Activated CD8-positive, alpha-beta memory T cell treated with anti-CD3 and anti-CD28 coated beads, Interleukin-2, amount 50 U/mL, for 24 hours (primary cell): ENCODE measurements around the gene AFF3.
"Not testable (repeated sequence)": the region's sequence is repeated elsewhere in the genome, so short reads cannot be mapped to it uniquely, and the experiment has no call there.

Experiments
- DNase-seq: peaks from one replicate; pipeline ENCODE4 v3.0.0-alpha.2; 2020; ENCODE audit errors: extremely low read depth

AFF3 gene

GRCh38 chr2:99971326-99971900 is 171.0 kb downstream of the AFF3 start:
- no peak for DNase-seq

GRCh38 chr2:99970292-99970868 is 172.0 kb downstream of the AFF3 start:
- DNase-seq: no peak

- DNase-seq: no peak
Measured at GRCh38 chr2:99961196-99961913, 181.0 kb downstream of the AFF3 start.

- no peak for DNase-seq
Measured at GRCh38 chr2:99960790-99961189, 181.6 kb downstream of the AFF3 start.

- DNase-seq: no peak
Measured at GRCh38 chr2:99960291-99960690, 182.1 kb downstream of the AFF3 start.

- DNase-seq: no peak
Measured at GRCh38 chr2:99959261-99960014, 183.0 kb downstream of the AFF3 start.

GRCh38 chr2:99957332-99958133 is 184.9 kb downstream of the AFF3 start:
- DNase-seq: no peak

GRCh38 chr2:99956232-99957030 is 186.0 kb downstream of the AFF3 start:
- no peak for DNase-seq

- no peak for DNase-seq
Measured at GRCh38 chr2:99953750-99954149, 188.6 kb downstream of the AFF3 start.

GRCh38 chr2:99949963-99950362 is 192.4 kb downstream of the AFF3 start:
- DNase-seq: no peak

- DNase-seq: no peak
Measured at GRCh38 chr2:99949530-99949929, 192.9 kb downstream of the AFF3 start.

- DNase-seq: no peak
Measured at GRCh38 chr2:99948010-99948409, 194.4 kb downstream of the AFF3 start.

- DNase-seq: not testable (repeated sequence)
Measured at GRCh38 chr2:99947366-99947765, 195.0 kb downstream of the AFF3 start.

- no peak for DNase-seq
Measured at GRCh38 chr2:99944019-99944418, 198.4 kb downstream of the AFF3 start.

- no peak for DNase-seq
Measured at GRCh38 chr2:99942561-99943347, 199.6 kb downstream of the AFF3 start.

- DNase-seq: no peak
Measured at GRCh38 chr2:99940963-99941362, 201.4 kb downstream of the AFF3 start.

GRCh38 chr2:99939135-99939534 is 203.3 kb downstream of the AFF3 start:
- no peak for DNase-seq

GRCh38 chr2:99938250-99938649 is 204.1 kb downstream of the AFF3 start:
- DNase-seq: no peak

- DNase-seq: no peak
Measured at GRCh38 chr2:99936065-99936464, 206.3 kb downstream of the AFF3 start.

GRCh38 chr2:99935662-99936061 is 206.7 kb downstream of the AFF3 start:
- no peak for DNase-seq
